Suprapubic skin (tissue), 3 donors: ENCODE results near the gene EDA.

ENCODE experiments used
- CTCF ChIP-seq, 2 donors: fragments of 200-600 bp in 1 of 2; fragments of 450-650 bp in 1 of 2; sonication (generic) in 1 of 2; IDR thresholded peaks; one replicate each; pipeline ENCODE4 v1.5.1; 2016 to 2019; ENCODE audit warnings: antibody characterized with exemption in 2 of 2, mild to moderate bottlenecking in 1 of 2, moderate library complexity in 1 of 2
- EP300 ChIP-seq: sonication (generic); formaldehyde crosslinking; IDR thresholded peaks from one replicate; pipeline ENCODE4 v1.6.1; 2017; ENCODE audit warnings: antibody characterized with exemption

- TF ChIP-seq CTCF (IDR thresholded peaks at IDR 0.05), result no peak
- no peak for TF ChIP-seq EP300
Measured at GRCh38 chrX:69627744-69628143, 11.8 kb downstream of the EDA start.
